ENCODE data around the gene PRG3. TPM values are rescaled to one million over a fixed set of nuclear protein-coding genes. Genes with fewer than 3 reads are reported as not detected.

The PRG3 gene
- total RNA-seq, 1 experiment from 2014 or later = not detected

- H3K79me2 ChIP-seq (ENCODE audit: insufficient read depth, low read length) = no peaks in the 10 kb centered on the region
- no peaks in the 10 kb centered on the region for H3K79me1 ChIP-seq (ENCODE audit: insufficient read depth, low read depth, low read length, poor library complexity, severe bottlenecking)
- H2BK12ac ChIP-seq (ENCODE audit: insufficient read length, low read depth, low read length) = no peak overlapping the region
- H3K4me2 ChIP-seq (ENCODE audit: insufficient read depth, insufficient read length, low read length) = no peak overlapping the region
- H3K27ac ChIP-seq (ENCODE audit: insufficient read length, low read depth, low read length) = no peak overlapping the region
- H3K9me3 Mint-ChIP-seq = no peaks in the 10 kb centered on the region; a peak in 1 of 5 replicates
- no peak overlapping the region for H2BK120ac ChIP-seq (ENCODE audit: low read depth, low read length, poor library complexity, severe bottlenecking)
- no peaks in the 10 kb centered on the region for H3K9me3 ChIP-seq (ENCODE audit: control insufficient read depth, low read depth, low read length)
- H3K56ac ChIP-seq (ENCODE audit: insufficient read length, low read depth, low read length) = no peak overlapping the region
- no CpG with 5 or more reads among the region's 6 CpGs for WGBS (ENCODE audit: extremely low coverage, insufficient read length, low lambda C conversion rate)
- no peak overlapping the region for H4K5ac ChIP-seq (ENCODE audit: insufficient read length, low read depth, low read length)
- H3K27me3 Mint-ChIP-seq (ENCODE audit: low read depth) = peaks cover 3% of the 10 kb centered on the region; the same call in 1 of the 2 replicates
- H3K4me1 ChIP-seq (ENCODE audit: insufficient read depth, low read length) = no peaks in the 10 kb centered on the region
- no peaks in the 10 kb centered on the region for H3K23me2 ChIP-seq (ENCODE audit: insufficient read length, low read depth, low read length, poor library complexity, severe bottlenecking)
- H3T11ph ChIP-seq (ENCODE audit: low read length) = no peak overlapping the region
- no peak overlapping the region for H3K27ac Mint-ChIP-seq
- DNase-seq = no peak
- H2AFZ ChIP-seq (ENCODE audit: low read length) = no peak overlapping the region
- H2AK5ac ChIP-seq (ENCODE audit: insufficient read length, low read length) = no peak overlapping the region
- H4K91ac ChIP-seq (ENCODE audit: insufficient read length, low read depth, low read length) = no peak overlapping the region
- no peak overlapping the region for H4K8ac ChIP-seq (replicated peaks; ENCODE audit: insufficient read length, low read depth, low read length)
- 0 out of 4 replicates have a peak, but pooled peaks cover 0 to 3% of the 10 kb centered on the region in 2 experiments for H3K4me1 Mint-ChIP-seq
- no peak overlapping the region for H3K23ac ChIP-seq (ENCODE audit: insufficient read length, low read depth, low read length)
- H3K36me3 Mint-ChIP-seq (ENCODE audit: insufficient read depth in 1 of 3, low read depth in 3 of 3) = peaks cover under 1 to 6% (median 2%) of the 10 kb centered on the region in 3 experiments; a peak in 5 of 7 replicates
- H3K4me3 Mint-ChIP-seq = no peak overlapping the region
- no peak overlapping the region for H2BK5ac ChIP-seq (ENCODE audit: insufficient read length, low read length)
- no peak overlapping the region for H3K9ac ChIP-seq (ENCODE audit: extremely low read depth, insufficient read length, low read length)
- H2BK15ac ChIP-seq (ENCODE audit: low read depth, low read length) = no peak overlapping the region
- H3K18ac ChIP-seq (ENCODE audit: insufficient read length, low read depth, low read length) = no peak overlapping the region
- no peaks in the 10 kb centered on the region for H3K27me3 ChIP-seq (ENCODE audit: insufficient read depth, low read length)
- no peak overlapping the region for H3K4ac ChIP-seq (ENCODE audit: low read depth, low read length)
- H4K20me1 ChIP-seq (ENCODE audit: control insufficient read depth, insufficient read depth, insufficient read length) = no peaks in the 10 kb centered on the region
- no peak for TF ChIP-seq CTCF (conservative IDR thresholded peaks at IDR 0.05)
- H3K14ac ChIP-seq (ENCODE audit: insufficient read depth, low read length) = no peak overlapping the region
- no peak overlapping the region for H2BK20ac ChIP-seq (ENCODE audit: low read depth, low read length, poor library complexity, severe bottlenecking)
These were observed 21.4 kb upstream of the PRG3 start for GRCh38 chr11:57402188-57403002.

All from H9 (cell line).